ENCODE data around the gene ITSN1.
A peak's percentile ranks its signal among the peaks of the same experiment; 100 is the strongest.

Gene ITSN1

DNA sequence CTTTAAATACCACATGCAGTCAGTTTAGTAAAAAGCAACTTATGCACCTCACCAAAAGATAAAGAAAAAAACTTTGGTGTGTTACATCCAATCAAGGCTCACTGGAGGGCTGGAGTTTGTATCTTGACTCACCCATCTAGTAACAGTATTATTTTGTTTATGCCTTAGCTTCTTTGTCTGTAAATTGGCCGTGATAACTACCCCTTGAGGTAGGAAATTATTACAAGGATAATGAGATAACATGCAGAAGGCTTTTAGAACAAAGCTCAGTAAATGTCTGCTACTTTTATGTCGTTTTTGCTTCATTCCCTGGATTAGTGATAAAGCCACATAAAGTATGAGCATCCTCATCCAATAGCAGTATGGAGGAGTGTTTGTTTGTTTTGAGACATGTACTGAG, 178.5 kb downstream of the ITSN1 start:
- no peak for TF ChIP-seq CTCF (IDR thresholded peaks at IDR 0.05; ENCODE audit: insufficient read depth, low read length, missing control alignments)
- POLR2A ChIA-PET = no interaction called here
- CTCF ChIA-PET = interaction anchor here (0.7 to 1.2 kb wide), 4 partner anchors 9 to 215 kb away, joined by 3 to 5 read pairs (median 3); no protein-coding TSS in a partner anchor

DNA sequence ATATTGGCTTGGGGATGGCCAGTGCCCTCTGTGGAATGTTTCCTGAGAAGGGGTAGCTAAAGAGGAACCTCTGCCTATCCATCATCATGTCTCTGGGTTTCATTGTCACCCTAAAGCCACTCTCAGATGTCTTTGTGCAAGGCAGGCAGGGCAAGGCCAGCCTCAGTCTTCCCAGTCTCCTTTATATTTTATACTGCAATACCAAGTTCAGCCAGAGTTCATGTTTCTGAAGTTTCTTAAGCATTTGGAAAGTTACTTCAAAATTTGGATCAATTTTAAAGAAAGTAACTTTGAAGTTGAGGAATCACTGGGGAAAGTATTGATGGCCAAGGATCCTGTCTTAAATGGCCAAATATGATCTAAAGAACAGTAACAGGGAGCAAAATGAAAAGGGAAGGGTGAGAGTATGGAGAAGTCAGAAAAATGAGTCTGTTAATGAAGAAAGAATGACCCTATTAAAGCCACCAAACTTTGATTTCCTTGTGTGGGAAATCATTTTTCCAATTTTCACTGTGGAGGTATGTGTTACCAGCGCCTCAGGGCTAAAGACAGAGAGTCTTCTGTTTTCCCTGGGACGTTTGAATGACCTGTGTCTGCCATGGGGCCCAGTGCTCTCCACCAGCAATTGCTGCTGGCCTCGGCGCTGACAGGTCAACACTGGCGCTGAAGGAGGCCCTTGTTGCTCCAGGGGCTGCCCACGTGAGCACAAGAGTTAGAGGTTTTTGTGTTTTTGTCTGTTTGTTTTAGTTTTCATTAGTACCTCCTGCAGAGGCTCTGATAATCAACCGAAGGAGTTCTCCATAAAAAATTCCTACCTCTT, 179.4 kb downstream of the ITSN1 start:
- no peak for TF ChIP-seq CTCF (IDR thresholded peaks at IDR 0.05; ENCODE audit: insufficient read depth, low read length, missing control alignments)
- DNase-seq (ENCODE audit: low read depth, low spot score) = no peak
- ChIA-PET CTCF (no interaction called here), POLR2A (no interaction called here)
- H3K4me3 ChIP-seq (ENCODE audit: low read depth, low read length) = no peak overlapping the region

More for the DNA sequence above, 178.5 kb downstream of the ITSN1 start:
- no peak overlapping the region for H3K4me3 ChIP-seq (ENCODE audit: low read depth, low read length)
- no peak for DNase-seq (ENCODE audit: low read depth, low spot score)

- no peak for TF ChIP-seq CTCF (IDR thresholded peaks at IDR 0.05; ENCODE audit: insufficient read depth, low read length, missing control alignments)
- H3K4me3 ChIP-seq (ENCODE audit: low read depth, low read length) = no peak overlapping the region
- ChIA-PET CTCF (no interaction called here), POLR2A (no interaction called here)
- no peak for DNase-seq (ENCODE audit: low read depth, low spot score)
Measured at GRCh38 chr21:33824156-33824941, 182.0 kb downstream of the ITSN1 start.

GRCh38 chr21:33825419-33825818, 183.1 kb downstream of the ITSN1 start:
- CTCF ChIA-PET = interaction anchor here (0.5 kb wide), 1 partner anchor 1607 kb away, joined by 3 read pairs; no protein-coding TSS in a partner anchor
- H3K4me3 ChIP-seq (ENCODE audit: low read depth, low read length) = no peak overlapping the region
- POLR2A ChIA-PET = no interaction called here
- DNase-seq (ENCODE audit: low read depth, low spot score) = no peak
- TF ChIP-seq CTCF (IDR thresholded peaks at IDR 0.05; ENCODE audit: insufficient read depth, low read length, missing control alignments) = no peak

- ChIA-PET CTCF (interaction anchor here (0.7 kb wide), 1 partner anchor 71 kb away, joined by 3 read pairs; no protein-coding TSS in a partner anchor), POLR2A (no interaction called here)
- TF ChIP-seq CTCF (IDR thresholded peaks at IDR 0.05; ENCODE audit: insufficient read depth, low read length, missing control alignments) = no peak
- H3K4me3 ChIP-seq (ENCODE audit: low read depth, low read length) = no peak overlapping the region
- peak; percentile 28 for DNase-seq (ENCODE audit: low read depth, low spot score)
Measured at GRCh38 chr21:33825915-33826314, 183.6 kb downstream of the ITSN1 start.

- no peak for DNase-seq (ENCODE audit: low read depth, low spot score)
- no peak overlapping the region for H3K4me3 ChIP-seq (ENCODE audit: low read depth, low read length)
- POLR2A ChIA-PET = no interaction called here
- no peak for TF ChIP-seq CTCF (IDR thresholded peaks at IDR 0.05; ENCODE audit: insufficient read depth, low read length, missing control alignments)
- CTCF ChIA-PET = no interaction called here
Measured at GRCh38 chr21:33828083-33828482, 185.8 kb downstream of the ITSN1 start.

Data from AG04449 (cell line).